ENCODE results near the gene ISLR2. TPM values are rescaled to one million over a fixed set of nuclear protein-coding genes. Genes with fewer than 3 reads are reported as not detected.

The ISLR2 gene
- total RNA-seq, 1 donor from 2014 or later: 2.2 TPM

GRCh38 chr15:74173380-74174218 is 43.2 kb downstream of the ISLR2 start, which contains the start of gene ISLR:
Gene ISLR (plus strand): TSS chr15:74173710. CDS start chr15:74174859, 1,149 bp downstream.
- ATAC-seq: peak; percentile 79
- intact Hi-C loops (cut with micrococcal nuclease): no loop called here
- DNase-seq: peak; percentile 66

DNA sequence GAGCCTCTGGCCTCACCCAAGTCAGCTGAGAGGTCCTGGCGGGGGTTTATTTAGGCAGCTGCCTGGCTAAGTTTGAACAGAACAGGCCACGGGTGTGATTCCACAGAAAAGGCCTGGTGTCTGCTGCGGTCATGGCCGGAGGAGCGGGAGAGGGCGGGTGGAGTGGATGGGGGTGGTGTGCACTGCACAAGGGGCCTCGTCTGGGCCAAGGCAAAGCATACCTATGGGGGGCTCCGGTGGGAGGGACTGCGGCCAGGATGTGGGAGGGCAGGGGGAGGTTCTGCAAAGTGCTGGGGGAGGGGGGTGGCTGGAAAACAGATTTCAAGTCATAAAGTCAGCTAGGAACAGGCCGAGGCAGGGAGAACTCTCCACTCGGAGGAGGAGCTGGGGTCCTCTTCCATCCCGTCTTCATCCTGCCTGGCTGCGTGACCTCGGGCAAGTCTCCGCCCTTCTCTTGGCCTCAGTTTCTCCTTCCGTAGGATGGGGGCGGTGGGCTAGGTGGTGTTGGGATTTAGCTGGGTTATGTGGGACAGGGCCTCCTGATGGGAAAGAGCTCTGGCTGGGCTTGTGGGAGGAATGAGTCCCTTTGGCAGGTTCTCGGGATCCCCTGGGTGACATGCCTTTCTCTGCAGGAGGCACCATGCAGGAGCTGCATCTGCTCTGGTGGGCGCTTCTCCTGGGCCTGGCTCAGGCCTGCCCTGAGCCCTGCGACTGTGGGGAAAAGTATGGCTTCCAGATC is 44.0 kb downstream of the ISLR2 start:
- intact Hi-C loops (cut with micrococcal nuclease): no loop called here
- ATAC-seq (peak; percentile 62), DNase-seq (peak; percentile 52)

GRCh38 chr15:74174958-74175253 is 44.5 kb downstream of the ISLR2 start:
- intact Hi-C loops (cut with micrococcal nuclease): no loop called here
- no peak for ATAC-seq
- no peak for DNase-seq

DNA sequence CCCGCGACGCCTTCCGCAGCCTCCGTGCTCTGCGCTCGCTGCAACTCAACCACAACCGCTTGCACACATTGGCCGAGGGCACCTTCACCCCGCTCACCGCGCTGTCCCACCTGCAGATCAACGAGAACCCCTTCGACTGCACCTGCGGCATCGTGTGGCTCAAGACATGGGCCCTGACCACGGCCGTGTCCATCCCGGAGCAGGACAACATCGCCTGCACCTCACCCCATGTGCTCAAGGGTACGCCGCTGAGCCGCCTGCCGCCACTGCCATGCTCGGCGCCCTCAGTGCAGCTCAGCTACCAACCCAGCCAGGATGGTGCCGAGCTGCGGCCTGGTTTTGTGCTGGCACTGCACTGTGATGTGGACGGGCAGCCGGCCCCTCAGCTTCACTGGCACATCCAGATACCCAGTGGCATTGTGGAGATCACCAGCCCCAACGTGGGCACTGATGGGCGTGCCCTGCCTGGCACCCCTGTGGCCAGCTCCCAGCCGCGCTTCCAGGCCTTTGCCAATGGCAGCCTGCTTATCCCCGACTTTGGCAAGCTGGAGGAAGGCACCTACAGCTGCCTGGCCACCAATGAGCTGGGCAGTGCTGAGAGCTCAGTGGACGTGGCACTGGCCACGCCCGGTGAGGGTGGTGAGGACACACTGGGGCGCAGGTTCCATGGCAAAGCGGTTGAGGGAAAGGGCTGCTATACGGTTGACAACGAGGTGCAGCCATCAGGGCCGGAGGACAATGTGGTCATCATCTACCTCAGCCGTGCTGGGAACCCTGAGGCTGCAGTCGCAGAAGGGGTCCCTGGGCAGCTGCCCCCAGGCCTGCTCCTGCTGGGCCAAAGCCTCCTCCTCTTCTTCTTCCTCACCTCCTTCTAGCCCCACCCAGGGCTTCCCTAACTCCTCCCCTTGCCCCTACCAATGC is 45.1 kb downstream of the ISLR2 start:
- DNase-seq (peak; percentile 24), ATAC-seq (no peak)
- intact Hi-C loops (cut with micrococcal nuclease): no loop called here

GRCh38 chr15:74176262-74177214 is 46.2 kb downstream of the ISLR2 start:
- intact Hi-C loops (cut with micrococcal nuclease): no loop called here
- peak; percentile 20 for DNase-seq
- no peak for ATAC-seq

- ATAC-seq: no peak
- intact Hi-C loops (cut with micrococcal nuclease): no loop called here
- no peak for DNase-seq
These were observed 48.1 kb downstream of the ISLR2 start for GRCh38 chr15:74178326-74179100.

- intact Hi-C loops (cut with micrococcal nuclease): no loop called here
- ATAC-seq (peak; percentile 90), DNase-seq (peak; percentile 82)
These were observed 48.9 kb downstream of the ISLR2 start for GRCh38 chr15:74179101-74179841.

GRCh38 chr15:74179983-74180880 is 49.8 kb downstream of the ISLR2 start:
- peak; percentile 69 for ATAC-seq
- intact Hi-C loops (cut with micrococcal nuclease): no loop called here
- peak; percentile 66 for DNase-seq

DNA sequence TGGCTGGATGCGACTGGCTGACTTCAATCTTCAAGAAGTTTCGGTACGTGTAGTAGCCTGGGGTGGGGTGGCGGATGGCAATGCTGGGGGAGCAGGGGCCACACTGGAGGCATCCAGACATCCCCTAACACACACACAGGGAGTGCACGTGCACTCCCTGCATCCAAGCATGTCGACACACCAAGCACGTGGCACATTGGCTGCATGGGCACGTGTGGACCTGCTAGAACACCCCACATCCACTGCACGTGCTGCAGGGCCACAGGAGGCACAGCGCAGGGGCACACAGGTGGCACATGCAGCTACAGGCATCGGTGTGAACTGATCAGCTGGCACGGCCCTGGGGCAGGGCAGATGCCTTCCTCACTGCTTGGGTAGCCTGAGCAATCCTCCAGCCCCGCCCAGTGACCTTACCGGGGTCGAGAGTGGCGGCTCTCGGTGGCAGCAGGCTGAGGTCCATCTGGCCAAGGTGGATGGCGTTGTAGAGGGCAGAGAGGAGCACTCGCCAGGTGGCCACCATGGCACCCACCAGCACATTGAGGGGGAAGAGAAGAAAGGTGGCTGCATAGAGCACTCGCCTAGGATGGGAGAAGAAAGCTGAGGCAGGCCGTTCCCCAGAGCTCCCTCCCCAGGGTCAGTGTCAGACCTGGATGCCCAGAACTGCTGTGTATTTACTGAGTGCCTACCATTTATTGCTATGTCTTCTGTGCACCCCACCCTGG is 50.7 kb downstream of the ISLR2 start:
- no peak for ATAC-seq
- intact Hi-C loops (cut with micrococcal nuclease): no loop called here
- DNase-seq: peak; percentile 23

- ATAC-seq: no peak
- DNase-seq: peak; percentile 19
- intact Hi-C loops (cut with micrococcal nuclease): no loop called here
These were observed 51.7 kb downstream of the ISLR2 start for GRCh38 chr15:74182131-74182530.

GRCh38 chr15:74184582-74185091 is 54.3 kb downstream of the ISLR2 start:
- ATAC-seq (no peak), DNase-seq (peak; percentile 10)
- intact Hi-C loops (cut with micrococcal nuclease): no loop called here

DNA sequence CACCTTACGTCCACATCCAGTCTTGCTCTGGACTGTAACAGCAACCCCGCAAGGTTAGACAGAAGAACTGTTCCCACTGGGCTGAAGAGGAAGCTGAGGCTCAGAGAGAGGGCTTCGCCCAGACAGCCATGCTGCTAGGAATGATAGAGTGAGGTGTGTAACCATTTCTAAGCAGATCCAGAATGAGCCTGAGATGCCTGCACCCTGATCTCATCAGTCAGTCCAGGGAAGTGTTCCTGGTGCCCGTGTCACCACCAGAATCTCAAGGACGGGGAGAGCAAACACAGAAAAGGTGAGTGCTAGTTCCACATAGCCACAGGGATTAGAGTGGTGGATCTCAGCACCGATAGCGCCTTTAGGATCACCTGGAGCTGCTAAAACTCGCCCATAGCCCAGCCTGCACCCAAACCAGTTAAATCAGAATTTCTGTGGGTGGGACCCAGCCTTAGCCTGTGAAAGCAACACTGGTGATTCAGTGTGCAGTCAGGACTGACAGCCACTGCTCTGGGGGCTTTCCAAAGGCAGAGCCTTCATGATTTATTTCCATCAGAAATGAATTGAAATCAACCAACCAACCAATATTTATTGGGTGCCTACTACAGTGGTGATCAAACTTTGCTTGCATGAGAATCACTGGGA is 55.4 kb downstream of the ISLR2 start:
- no peak for ATAC-seq
- no peak for DNase-seq
- intact Hi-C loops (cut with micrococcal nuclease): no loop called here
